Vagina (tissue), 2 donors: Measurements from ENCODE around the gene MAN1C1. TPM values are rescaled to one million over a fixed set of nuclear protein-coding genes. Genes with fewer than 3 reads are reported as not detected.

Experiments
- DNase-seq, 2 donors: peaks; one replicate each; pipeline ENCODE4 v3.0.0-alpha.2; 2017; ENCODE audit errors: extremely low spot score in 2 of 2
- H3K27ac ChIP-seq: fragments of 200-600 bp; sonication (generic); one replicate; pipeline ENCODE4 v1.5.1; 2019
- H3K27me3 ChIP-seq: fragments of 200-600 bp; sonication (generic); one replicate; pipeline ENCODE4 v1.5.1; 2019
- H3K36me3 ChIP-seq, 2 donors: fragments of 200-600 bp; sonication (generic); one replicate each; pipeline ENCODE4 v1.5.1; 2017 to 2019
- H3K4me1 ChIP-seq: fragments of 200-600 bp; sonication (generic); one replicate; pipeline ENCODE4 v1.5.1; 2019
- H3K4me3 ChIP-seq, 2 donors: fragments of 200-600 bp; sonication (generic); 1 replicate in 1 of 2; 2 replicates in 1 of 2; pipeline ENCODE4 v1.5.1; 2016 to 2019
- H3K9me3 ChIP-seq: fragments of 200-600 bp; sonication (generic); one replicate; pipeline ENCODE4 v1.5.1; 2019
- CTCF ChIP-seq, 3 experiments: fragments of 450-650 bp in 2 of 3; fragments of 200-600 bp in 1 of 3; sonication (generic) in 1 of 3; IDR thresholded peaks; one replicate each; pipeline ENCODE4 v1.5.1; 2017 to 2019; ENCODE audit warnings: antibody characterized with exemption in 3 of 3, mild to moderate bottlenecking in 2 of 3, moderate library complexity in 2 of 3
- POLR2A ChIP-seq, 2 donors: fragments of 450-650 bp; IDR thresholded peaks; one replicate each; pipeline ENCODE4 v1.6.1; 2017; ENCODE audit warnings: antibody characterized with exemption in 2 of 2, mild to moderate bottlenecking in 2 of 2, moderate library complexity in 2 of 2
- POLR2AphosphoS5 ChIP-seq, 2 donors: sonication (generic); formaldehyde crosslinking; IDR thresholded peaks; one replicate each; pipeline ENCODE4 v1.9.0; 2017; ENCODE audit warnings: antibody characterized with exemption in 2 of 2, mild to moderate bottlenecking in 2 of 2, low read depth in 1 of 2; ENCODE audit not compliant: insufficient read depth in 1 of 2
- intact Hi-C: fragments of 100-400 bp; cut with DNase I; formaldehyde crosslinking; loops from one replicate; pipeline ENCODE4 v1.15.1; 2023
- total RNA-seq: library from RNA; depleted of rRNA; stranded (reverse); fragments of >200 nt; gene quantifications from one replicate; pipeline ENCODE4 v1.2.3, GENCODE V29; 2016

The MAN1C1 gene
- total RNA-seq, 1 donor from 2014 or later: 31.4 TPM

GRCh38 chr1:25757846-25758185 is 141.2 kb downstream of the MAN1C1 start:
- Histone ChIP-seq H3K36me3 (no peaks in the 10 kb centered on the region), H3K27ac (no peak overlapping the region), H3K4me3 (no peak overlapping the region), H3K27me3 (no peaks in the 10 kb centered on the region), H3K4me1 (peaks cover 14% of the 10 kb centered on the region), H3K9me3 (no peaks in the 10 kb centered on the region)
- TF ChIP-seq CTCF (IDR thresholded peaks at IDR 0.05): no peak
- TF ChIP-seq POLR2A (IDR thresholded peaks at IDR 0.05): no peak
- TF ChIP-seq POLR2AphosphoS5 (IDR thresholded peaks at IDR 0.05; ENCODE audit: insufficient read depth in 1 of 2, low read depth in 1 of 2): no peak
- DNase-seq: no peak
- intact Hi-C loops: no loop called here

GRCh38 chr1:25758466-25759070 is 142.0 kb downstream of the MAN1C1 start:
- Histone ChIP-seq H3K27ac (no peak overlapping the region), H3K36me3 (no peaks in the 10 kb centered on the region), H3K4me3 (no peak overlapping the region), H3K4me1 (peaks cover 14% of the 10 kb centered on the region), H3K9me3 (no peaks in the 10 kb centered on the region), H3K27me3 (no peaks in the 10 kb centered on the region)
- no peak for DNase-seq
- no peak for TF ChIP-seq CTCF (IDR thresholded peaks at IDR 0.05)
- TF ChIP-seq POLR2A (IDR thresholded peaks at IDR 0.05): no peak
- TF ChIP-seq POLR2AphosphoS5 (IDR thresholded peaks at IDR 0.05; ENCODE audit: insufficient read depth in 1 of 2, low read depth in 1 of 2): no peak
- intact Hi-C loops: no loop called here

GRCh38 chr1:25760122-25760719 is 143.6 kb downstream of the MAN1C1 start:
- intact Hi-C loops: no loop called here
- no peak for DNase-seq

GRCh38 chr1:25760871-25761270 is 144.3 kb downstream of the MAN1C1 start:
- H3K27me3 ChIP-seq: no peaks in the 10 kb centered on the region
- no peak overlapping the region for H3K4me3 ChIP-seq
- intact Hi-C loops: no loop called here
- H3K27ac ChIP-seq: no peak overlapping the region
- no peak for DNase-seq
- H3K4me1 ChIP-seq: peaks cover 18% of the 10 kb centered on the region
- no peak for TF ChIP-seq POLR2A (IDR thresholded peaks at IDR 0.05)
- no peak for TF ChIP-seq POLR2AphosphoS5 (IDR thresholded peaks at IDR 0.05; ENCODE audit: insufficient read depth in 1 of 2, low read depth in 1 of 2)
- TF ChIP-seq CTCF (IDR thresholded peaks at IDR 0.05): no peak
- no peaks in the 10 kb centered on the region for H3K9me3 ChIP-seq
- H3K36me3 ChIP-seq: no peaks in the 10 kb centered on the region

More at GRCh38 chr1:25760122-25760719, 143.6 kb downstream of the MAN1C1 start:
- TF ChIP-seq CTCF (IDR thresholded peaks at IDR 0.05) (no peak), POLR2A (IDR thresholded peaks at IDR 0.05) (no peak), POLR2AphosphoS5 (IDR thresholded peaks at IDR 0.05; ENCODE audit: insufficient read depth in 1 of 2, low read depth in 1 of 2) (no peak)
- Histone ChIP-seq H3K4me3 (no peak overlapping the region), H3K9me3 (no peaks in the 10 kb centered on the region), H3K36me3 (no peaks in the 10 kb centered on the region), H3K4me1 (peaks cover 11% of the 10 kb centered on the region), H3K27ac (no peak overlapping the region), H3K27me3 (no peaks in the 10 kb centered on the region)

- intact Hi-C loops: no loop called here
- Histone ChIP-seq H3K9me3 (no peaks in the 10 kb centered on the region), H3K4me1 (peaks cover 26% of the 10 kb centered on the region), H3K27ac (no peak overlapping the region), H3K4me3 (no peak overlapping the region), H3K36me3 (no peaks in the 10 kb centered on the region), H3K27me3 (no peaks in the 10 kb centered on the region)
- TF ChIP-seq POLR2AphosphoS5 (IDR thresholded peaks at IDR 0.05; ENCODE audit: insufficient read depth in 1 of 2, low read depth in 1 of 2): no peak
- no peak for TF ChIP-seq CTCF (IDR thresholded peaks at IDR 0.05)
- TF ChIP-seq POLR2A (IDR thresholded peaks at IDR 0.05): no peak
- no peak for DNase-seq
These were observed 146.9 kb downstream of the MAN1C1 start for GRCh38 chr1:25763493-25763892.
